ENCODE data around the gene NCAPH2.
A peak's percentile ranks its signal among the peaks of the same experiment; 100 is the strongest.

NCAPH2 gene

GRCh38 chr22:50507991-50508884, at the start of gene NCAPH2 (continued):
- no peak for TF ChIP-seq ZNF548 (tag by site-specific recombination; IDR thresholded peaks at IDR 0.05)
- TF ChIP-seq ZNF792 (tag by site-specific recombination; IDR thresholded peaks at IDR 0.05), result no peak
- TF ChIP-seq GLIS1 (tag by site-specific recombination; IDR thresholded peaks at IDR 0.05), result peak; percentile 54
- no peak for TF ChIP-seq ZNF10 (tag by site-specific recombination; IDR thresholded peaks at IDR 0.05)
- TF ChIP-seq ZNF660 (tag by site-specific recombination; IDR thresholded peaks at IDR 0.05), result peak; percentile 77; the same call in 1 of the 2 replicates
- TF ChIP-seq KLF9 (tag by site-specific recombination; IDR thresholded peaks at IDR 0.05; ENCODE audit: low read depth), result peak; percentile 93
- TF ChIP-seq ZNF239 (tag by site-specific recombination; IDR thresholded peaks at IDR 0.05), result 0 out of 2 replicates have a peak, but pooled peaks have one; percentile 60
- TF ChIP-seq ZNF18 (tag by site-specific recombination; IDR thresholded peaks at IDR 0.05), result no peak
- TF ChIP-seq, protein P1, sequence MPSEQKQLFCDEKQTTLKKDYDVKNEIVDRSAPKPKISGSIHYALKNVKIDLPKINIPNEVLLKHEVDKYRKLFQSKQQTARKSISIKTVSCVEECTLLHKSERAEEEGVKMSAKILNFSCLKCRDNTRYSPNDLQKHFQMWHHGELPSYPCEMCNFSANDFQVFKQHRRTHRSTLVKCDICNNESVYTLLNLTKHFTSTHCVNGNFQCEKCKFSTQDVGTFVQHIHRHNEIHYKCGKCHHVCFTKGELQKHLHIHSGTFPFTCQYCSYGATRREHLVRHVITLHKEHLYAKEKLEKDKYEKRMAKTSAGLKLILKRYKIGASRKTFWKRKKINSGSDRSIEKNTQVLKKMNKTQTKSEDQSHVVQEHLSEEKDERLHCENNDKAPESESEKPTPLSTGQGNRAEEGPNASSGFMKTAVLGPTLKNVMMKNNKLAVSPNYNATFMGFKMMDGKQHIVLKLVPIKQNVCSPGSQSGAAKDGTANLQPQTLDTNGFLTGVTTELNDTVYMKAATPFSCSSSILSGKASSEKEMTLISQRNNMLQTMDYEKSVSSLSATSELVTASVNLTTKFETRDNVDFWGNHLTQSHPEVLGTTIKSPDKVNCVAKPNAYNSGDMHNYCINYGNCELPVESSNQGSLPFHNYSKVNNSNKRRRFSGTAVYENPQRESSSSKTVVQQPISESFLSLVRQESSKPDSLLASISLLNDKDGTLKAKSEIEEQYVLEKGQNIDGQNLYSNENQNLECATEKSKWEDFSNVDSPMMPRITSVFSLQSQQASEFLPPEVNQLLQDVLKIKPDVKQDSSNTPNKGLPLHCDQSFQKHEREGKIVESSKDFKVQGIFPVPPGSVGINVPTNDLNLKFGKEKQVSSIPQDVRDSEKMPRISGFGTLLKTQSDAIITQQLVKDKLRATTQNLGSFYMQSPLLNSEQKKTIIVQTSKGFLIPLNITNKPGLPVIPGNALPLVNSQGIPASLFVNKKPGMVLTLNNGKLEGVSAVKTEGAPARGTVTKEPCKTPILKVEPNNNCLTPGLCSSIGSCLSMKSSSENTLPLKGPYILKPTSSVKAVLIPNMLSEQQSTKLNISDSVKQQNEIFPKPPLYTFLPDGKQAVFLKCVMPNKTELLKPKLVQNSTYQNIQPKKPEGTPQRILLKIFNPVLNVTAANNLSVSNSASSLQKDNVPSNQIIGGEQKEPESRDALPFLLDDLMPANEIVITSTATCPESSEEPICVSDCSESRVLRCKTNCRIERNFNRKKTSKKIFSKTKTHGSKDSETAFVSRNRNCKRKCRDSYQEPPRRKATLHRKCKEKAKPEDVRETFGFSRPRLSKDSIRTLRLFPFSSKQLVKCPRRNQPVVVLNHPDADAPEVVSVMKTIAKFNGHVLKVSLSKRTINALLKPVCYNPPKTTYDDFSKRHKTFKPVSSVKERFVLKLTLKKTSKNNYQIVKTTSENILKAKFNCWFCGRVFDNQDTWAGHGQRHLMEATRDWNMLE (tag by site-specific recombination; conservative IDR thresholded peaks at IDR 0.05; ENCODE audit: low read depth), result no peak
- TF ChIP-seq ZNF571 (tag by site-specific recombination; IDR thresholded peaks at IDR 0.05), result no peak
- TF ChIP-seq ZNF133 (tag by site-specific recombination; IDR thresholded peaks at IDR 0.05), result no peak
- TF ChIP-seq IKZF3 (tag by site-specific recombination; IDR thresholded peaks at IDR 0.05), result no peak
- TF ChIP-seq ZNF350 (tag by site-specific recombination; IDR thresholded peaks at IDR 0.05), result no peak
- TF ChIP-seq ZNF335 (tag by site-specific recombination; conservative IDR thresholded peaks at IDR 0.05), result peak; percentile 72
- no peak for TF ChIP-seq MZF1 (tag by site-specific recombination; IDR thresholded peaks at IDR 0.05; ENCODE audit: borderline replicate concordance)
- no peak for TF ChIP-seq ZNF624 (tag by site-specific recombination; IDR thresholded peaks at IDR 0.05)
- peak; percentile 98 for TF ChIP-seq ZBTB21 (tag by site-specific recombination; IDR thresholded peaks at IDR 0.05)
- no peak for TF ChIP-seq ZNF114 (tag by site-specific recombination; IDR thresholded peaks at IDR 0.05)
- peak; percentile 27; the same call in 1 of the 2 replicates for TF ChIP-seq PRDM4 (tag by site-specific recombination; IDR thresholded peaks at IDR 0.05)
- no peak; the same call in 1 of the 2 replicates for TF ChIP-seq OSR2 (tag by site-specific recombination; IDR thresholded peaks at IDR 0.05)
- TF ChIP-seq ZNF19 (tag by site-specific recombination; IDR thresholded peaks at IDR 0.05; ENCODE audit: low read depth), result no peak
- peak; percentile 86 for TF ChIP-seq ZSCAN30 (tag by site-specific recombination; IDR thresholded peaks at IDR 0.05)
- TF ChIP-seq, protein P2, sequence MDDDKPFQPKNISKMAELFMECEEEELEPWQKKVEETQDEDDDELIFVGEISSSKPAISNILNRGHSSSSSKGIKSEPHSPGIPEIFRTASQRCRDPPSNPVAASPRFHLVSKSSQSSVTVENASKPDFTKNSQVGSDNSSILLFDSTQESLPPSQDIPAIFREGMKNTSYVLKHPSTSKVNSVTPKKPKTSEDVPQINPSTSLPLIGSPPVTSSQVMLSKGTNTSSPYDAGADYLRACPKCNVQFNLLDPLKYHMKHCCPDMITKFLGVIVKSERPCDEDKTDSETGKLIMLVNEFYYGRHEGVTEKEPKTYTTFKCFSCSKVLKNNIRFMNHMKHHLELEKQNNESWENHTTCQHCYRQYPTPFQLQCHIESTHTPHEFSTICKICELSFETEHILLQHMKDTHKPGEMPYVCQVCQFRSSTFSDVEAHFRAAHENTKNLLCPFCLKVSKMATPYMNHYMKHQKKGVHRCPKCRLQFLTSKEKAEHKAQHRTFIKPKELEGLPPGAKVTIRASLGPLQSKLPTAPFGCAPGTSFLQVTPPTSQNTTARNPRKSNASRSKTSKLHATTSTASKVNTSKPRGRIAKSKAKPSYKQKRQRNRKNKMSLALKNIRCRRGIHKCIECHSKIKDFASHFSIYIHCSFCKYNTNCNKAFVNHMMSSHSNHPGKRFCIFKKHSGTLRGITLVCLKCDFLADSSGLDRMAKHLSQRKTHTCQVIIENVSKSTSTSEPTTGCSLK (tag by site-specific recombination; IDR thresholded peaks at IDR 0.05), result no peak
